Stimulated activated CD8-positive, alpha-beta memory T cell treated with anti-CD3 and anti-CD28 coated beads, Interleukin-15, amount 100 ng/mL, for 48 hours (primary cell): ENCODE data around the gene KNSTRN.

Experiments used
- DNase-seq, 2 donors: peaks; one replicate each; pipeline ENCODE4 v3.0.0-alpha.2; 2020; ENCODE audit warnings: low read depth in 2 of 2

Gene KNSTRN

GRCh38 chr15:40382580-40383456, at the start of gene KNSTRN:
Gene KNSTRN, plus strand, starts transcription at chr15:40382721. Its CDS starts 115 bp downstream, at chr15:40382836.
- DNase-seq = peak; percentile 86

DNA sequence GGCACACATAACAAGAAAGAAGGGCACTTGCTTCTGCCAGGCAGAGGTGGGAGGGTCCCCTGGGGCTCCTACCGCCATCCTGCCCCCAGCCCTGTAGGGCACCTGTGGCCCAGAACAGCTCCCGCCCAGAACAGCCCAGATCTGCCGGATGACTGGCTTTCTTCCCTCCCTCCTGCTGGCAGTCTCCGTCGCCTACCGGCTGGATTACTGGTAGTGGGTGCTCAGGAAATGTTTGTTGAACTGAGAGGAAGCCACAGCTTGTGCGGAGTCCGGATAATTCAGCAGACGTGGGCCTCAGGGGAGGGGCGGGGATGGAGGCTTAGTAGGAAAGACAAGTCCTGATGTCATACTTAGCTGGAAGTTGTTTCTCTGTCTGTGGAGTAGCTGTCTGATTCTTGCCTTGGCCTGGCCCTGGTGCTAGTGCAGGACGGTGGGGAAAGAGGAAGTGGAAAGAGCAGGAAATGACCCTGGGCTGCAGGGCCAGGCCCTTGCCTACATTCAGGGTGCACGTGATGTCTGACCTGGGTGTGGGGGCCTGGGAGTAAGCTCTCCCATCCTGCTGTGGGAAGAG, 48.5 kb upstream of the KNSTRN start:
- no peak for DNase-seq

GRCh38 chr15:40334541-40334940, 48.0 kb upstream of the KNSTRN start:
- no peak for DNase-seq

GRCh38 chr15:40334941-40335795, 47.4 kb upstream of the KNSTRN start:
- no peak for DNase-seq

- no peak for DNase-seq
Observed at GRCh38 chr15:40335938-40336743, 46.4 kb upstream of the KNSTRN start.

- no peak for DNase-seq
Observed at GRCh38 chr15:40336744-40337122, 45.8 kb upstream of the KNSTRN start.

- DNase-seq = no peak
Observed at GRCh38 chr15:40337597-40337996, 44.9 kb upstream of the KNSTRN start.

GRCh38 chr15:40338041-40338657, 44.4 kb upstream of the KNSTRN start:
- DNase-seq = peak; percentile 64 to 65

DNA sequence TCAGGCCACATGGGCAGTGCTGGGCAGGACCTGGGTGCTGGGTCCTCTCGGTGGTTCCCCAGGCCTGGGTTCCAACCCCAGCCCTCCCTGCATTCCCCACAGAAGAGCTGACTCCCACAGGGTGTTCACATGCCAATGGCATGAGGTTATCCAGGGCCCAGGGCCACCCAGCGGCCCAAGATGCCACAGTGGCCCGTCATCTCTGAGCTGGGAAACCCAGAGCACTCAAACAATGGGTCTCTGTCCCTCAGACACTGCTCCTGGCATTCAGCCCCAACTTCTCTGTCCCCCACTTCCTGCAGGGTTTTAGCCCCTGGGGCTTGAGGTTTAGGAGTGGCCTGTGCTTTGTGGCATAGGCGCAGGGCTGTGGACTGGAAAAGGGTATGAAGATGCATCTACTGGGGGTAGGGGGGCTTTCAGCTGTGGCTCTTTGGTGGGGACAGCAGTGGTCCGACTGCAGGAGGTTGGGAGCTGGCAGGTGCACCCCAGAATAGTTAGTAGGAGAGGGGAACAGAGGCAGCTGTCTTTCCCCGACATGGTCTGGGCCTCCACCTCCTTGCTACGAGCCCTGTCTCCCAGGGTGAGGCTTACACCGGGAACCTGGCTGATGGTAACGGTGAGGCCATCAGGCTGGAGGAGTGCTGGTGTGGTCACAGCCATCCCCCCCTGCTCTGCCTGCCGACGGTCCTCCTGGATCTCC, 43.5 kb upstream of the KNSTRN start:
- DNase-seq = no peak

GRCh38 chr15:40339621-40339945, 42.9 kb upstream of the KNSTRN start:
- DNase-seq = no peak

DNA sequence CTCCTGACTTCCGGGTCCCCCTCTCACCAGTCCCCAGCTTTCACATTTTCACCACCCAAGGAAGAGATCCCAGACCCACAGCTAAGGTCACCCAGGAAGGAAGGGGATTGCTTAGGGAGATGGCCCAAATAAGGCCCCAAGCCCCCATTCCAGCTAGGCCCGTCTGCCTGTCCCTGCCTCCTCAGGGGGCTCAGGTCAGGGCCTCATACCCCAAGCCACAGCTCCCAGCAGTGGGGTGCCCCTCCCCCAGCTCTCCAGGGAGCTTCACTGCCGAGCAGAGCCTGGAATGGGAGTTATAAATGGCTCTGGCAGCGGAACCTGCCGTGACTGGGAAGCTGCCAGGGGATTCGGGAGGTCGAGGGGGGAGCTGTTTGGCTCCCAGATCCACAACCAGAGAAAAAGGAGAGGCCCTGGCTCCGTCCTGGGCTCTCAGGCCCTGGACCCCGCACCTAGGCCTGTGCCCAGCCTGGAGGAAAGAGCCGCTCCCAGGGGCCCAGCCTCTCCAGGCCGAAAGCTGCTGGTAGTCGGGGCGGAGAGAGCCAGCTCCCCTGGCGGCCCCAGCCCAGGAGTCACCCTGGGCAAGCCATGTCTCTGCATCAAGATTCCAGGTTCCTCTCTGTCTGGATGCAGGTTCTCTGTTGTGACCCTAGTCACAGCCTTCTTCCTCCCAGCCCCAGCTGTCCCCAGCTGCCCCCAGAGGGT, 42.3 kb upstream of the KNSTRN start:
- DNase-seq = no peak

DNA sequence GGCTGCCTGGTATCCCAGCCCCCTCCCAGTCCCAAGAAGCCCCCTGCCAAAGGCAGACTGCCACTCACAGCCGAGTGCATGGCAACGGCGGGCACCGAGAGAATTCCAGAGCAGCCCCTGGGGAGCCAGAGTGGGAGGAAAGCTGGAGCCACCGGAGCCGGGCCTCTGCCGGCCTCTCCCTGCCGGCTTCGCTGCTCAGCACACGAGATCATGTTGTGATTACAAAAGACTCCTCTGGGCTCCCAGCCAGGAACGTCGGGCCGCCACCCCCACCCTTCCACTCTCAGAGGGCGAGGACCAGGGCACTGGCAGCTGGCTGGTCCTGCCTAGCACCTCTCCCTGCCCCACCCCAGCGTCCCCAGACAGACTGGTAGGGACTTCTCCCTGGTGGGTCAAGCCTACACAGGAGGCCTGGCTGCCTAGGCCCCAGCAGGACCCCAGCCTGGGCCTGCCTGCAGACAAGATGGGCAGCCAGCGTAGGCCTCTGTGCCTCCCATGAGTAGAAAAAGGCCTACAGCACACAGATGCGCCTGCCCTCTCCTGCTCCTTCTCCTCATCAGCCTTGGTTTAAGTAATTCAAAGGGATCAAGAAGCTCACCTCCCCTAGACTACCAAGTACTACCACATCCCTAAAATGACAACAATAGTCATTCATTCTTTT, 41.7 kb upstream of the KNSTRN start, which contains the start of gene CCDC9B:
Gene CCDC9B, minus strand, starts transcription at position 200 of the 661 bp plus-strand sequence. Its CDS starts 120 bp downstream, at position 80.
- no peak for DNase-seq

- no peak for DNase-seq
Observed at GRCh38 chr15:40342416-40343320, 39.9 kb upstream of the KNSTRN start.

DNA sequence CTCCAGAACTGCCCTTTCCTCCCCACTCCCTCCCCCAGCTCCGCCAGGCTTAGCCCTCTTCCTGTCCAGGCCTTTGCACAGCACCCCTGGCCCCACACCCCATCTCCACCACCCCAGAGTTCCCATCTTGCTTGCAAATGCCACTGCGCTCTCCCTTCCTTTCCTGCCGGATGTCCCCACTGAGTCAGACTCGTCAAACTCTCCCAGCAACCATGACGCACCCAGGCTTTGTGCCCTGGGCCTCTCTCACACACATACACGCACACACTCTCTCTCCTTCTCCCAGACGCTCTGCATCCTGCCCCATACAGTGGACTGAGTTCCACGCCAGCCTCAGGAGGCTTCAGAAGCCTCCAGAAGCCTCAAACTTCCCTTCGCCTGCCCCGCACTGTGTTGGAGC, 39.0 kb upstream of the KNSTRN start:
- DNase-seq = no peak

- no peak for DNase-seq
Observed at GRCh38 chr15:40344217-40344616, 38.3 kb upstream of the KNSTRN start.

GRCh38 chr15:40344631-40345120, 37.8 kb upstream of the KNSTRN start:
- DNase-seq = peak; percentile 45 to 52

DNA sequence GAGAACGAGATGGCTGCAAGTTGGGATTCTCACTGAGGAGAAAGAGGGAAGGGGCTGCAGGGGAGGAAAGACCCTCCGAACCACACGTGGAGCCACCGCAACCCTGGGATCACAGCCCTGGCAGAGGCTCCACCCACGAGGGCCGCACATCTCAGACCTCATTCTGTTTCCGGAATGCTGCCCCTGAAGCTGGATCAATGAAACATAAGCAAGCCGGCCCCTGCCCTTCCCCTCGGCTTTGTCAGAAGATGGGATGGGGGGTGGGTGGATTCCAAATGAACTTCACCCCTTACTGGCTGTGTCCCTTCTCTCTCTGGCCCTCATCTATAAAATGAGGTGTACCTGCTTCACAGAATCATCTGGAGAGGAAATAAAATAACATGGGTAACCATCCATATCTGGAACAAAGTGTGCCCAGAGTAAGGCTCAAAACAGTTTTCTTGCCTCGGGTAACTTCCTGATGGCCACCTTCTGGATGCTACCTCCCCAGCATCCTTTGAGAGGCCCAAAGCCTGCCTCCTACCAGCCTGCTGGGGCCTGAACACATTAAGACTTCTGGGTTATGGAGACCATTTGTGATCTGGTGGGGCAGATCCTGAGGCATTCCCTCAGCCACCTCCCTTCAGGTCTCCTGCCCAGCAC, 37.2 kb upstream of the KNSTRN start:
- no peak for DNase-seq
